Measurements from ENCODE around the gene CFAP54.
A peak's percentile ranks its signal among the peaks of the same experiment; 100 is the strongest.
"Not testable (repeated sequence)": the region's sequence is repeated elsewhere in the genome, so short reads cannot be mapped to it uniquely, and the experiment has no call there.

CFAP54 gene

DNA sequence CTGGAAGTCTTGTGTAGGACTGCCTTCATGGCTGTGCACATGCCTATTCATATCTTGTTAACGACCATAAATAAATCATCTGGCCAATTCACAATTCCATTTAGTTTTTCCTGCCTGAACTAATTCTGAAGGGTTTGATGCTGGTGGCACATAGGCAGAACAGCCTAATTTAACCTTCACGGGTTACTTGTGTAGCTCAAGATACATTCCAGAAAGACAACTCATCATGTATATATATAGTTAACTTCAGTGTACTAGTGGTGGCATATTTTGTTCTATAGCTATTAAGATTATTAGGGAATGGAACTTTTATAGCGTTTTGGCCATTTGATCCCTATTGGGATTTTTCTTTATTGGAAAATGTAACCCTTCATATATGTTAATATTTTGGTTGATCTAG lies 31.4 kb downstream of the CFAP54 start:
- DNase-seq, result no peak

DNA sequence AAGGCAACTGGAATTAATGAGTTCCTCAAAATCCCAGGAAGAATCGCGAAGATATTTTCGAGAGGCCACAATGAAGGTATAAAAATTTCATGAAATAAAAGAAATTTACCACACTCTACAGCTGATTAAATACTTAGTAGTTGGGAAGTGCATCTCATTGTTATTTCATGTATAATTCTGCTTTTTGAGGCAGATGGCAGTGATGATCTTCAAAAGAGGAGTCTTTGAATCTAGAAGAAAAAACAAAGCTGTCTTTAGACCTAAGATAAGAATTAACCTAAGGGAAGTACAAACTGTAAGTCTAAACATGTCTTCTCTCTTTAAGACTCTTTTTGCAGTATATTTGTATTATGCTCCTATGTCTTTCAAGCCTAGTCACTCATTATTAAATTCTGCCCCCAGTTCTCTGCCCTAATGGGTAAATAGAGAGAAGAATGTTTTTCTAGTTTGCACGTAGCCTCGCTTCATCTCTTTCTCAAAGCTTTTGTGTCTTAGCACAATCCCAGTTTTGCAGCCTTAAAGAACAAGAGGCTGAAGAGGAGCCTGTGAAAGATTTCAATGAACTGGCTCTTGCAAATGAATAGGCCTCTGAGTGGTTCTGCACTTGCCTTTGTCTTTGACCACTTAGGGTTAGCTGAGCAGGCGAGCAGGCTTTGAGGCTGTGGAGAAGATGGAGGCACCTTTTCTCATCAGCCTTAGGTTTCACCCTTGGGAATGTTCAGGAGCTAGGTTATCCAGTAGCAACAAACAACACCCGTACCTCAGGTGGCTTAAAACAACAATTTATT lies 32.7 kb downstream of the CFAP54 start:
- no peak for DNase-seq

DNA sequence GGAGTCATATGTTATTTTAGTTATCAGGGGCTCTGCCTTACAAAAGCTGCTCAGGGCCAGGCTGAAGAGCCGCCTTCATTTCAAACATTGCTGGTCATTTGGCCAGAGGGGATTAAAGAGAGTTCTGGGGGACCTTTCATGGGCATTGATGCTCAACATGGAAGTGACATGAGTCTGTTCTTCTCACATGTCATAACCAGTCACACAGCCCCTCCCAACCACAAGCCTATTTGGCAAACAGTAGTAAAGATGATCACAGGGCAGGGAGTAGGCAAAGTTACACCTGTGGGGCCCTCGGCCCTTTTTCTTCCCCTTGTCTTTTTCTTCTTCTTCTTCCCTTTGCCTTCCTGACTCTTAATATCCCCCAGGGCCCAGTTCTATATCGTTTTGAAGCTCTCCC lies 33.3 kb downstream of the CFAP54 start:
- no peak for DNase-seq

DNA sequence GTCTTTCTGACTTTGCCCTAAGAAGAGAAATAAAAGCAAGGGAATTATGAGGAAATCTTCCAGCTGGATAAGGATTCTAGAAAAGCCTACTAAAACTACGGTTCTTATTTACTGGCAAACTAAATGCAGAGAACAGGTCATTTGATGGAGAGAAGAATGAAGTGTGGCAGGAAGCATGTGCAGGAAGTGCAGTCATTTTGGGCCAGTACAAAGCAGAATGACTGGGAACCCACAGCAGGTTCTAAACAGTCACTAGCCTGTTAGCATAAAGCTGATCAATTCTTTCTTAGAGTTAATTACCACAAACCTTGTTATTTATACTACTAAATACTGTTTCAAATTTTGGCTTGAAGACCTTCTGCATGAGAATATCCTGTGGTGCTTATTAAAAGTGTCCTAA lies 36.7 kb downstream of the CFAP54 start:
- no peak for DNase-seq

DNA sequence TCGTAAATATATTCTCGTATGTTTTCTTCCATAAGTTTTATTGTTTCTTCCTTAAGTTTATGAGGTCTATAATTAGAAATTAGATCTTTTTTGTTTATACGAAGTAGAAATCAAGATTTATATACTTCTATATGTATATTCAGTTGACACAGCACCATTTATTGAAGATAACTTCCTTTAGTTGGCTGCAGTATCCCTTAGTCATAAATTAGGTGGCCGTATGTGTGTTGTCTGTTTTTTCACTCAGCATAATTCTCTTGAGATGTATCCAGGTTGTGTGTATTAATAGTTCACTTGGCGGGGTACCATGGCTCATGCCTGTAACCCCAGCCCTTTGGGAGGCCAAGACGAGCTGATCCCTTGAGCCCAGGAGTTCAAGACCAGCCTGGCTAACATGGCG lies 40.5 kb downstream of the CFAP54 start:
- DNase-seq, result no peak

DNA sequence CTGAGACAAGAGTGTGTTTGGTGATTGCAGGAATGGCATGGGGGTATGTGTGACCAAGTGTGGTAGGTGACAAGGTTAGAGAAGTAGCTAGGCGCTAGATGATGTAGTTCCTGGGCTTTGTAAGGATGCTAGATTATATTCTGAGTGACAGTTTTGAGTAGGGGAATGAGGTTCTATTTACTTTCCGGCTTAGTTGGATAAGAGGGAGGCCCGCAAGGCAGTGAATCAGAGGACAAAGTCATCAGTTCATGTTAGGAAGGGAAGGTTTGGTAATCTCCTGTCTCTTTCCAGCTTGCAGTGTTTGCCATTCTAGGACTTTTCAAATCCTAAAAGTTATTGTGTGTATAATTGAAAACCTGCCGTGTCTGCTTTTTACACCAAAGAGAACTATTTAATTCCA lies 45.0 kb downstream of the CFAP54 start:
- no peak for DNase-seq

DNA sequence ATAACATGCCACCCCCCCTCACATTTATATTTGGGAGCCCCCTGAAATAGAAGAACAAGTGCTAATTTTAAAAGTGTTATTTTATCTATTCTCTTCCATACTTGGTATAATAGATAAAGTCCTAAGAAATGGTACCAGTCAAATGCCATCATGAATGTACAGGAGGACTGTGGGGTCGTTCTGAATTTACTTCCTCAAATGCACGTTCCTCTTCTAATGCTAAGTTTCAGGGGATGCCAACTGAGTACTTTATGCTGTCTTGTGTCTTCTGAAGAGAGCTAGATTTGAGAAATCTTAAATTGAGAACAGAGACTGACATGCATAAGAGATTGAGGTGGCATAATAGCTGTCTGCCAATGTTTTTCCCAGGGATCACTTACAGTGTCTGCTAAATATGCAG lies 59.0 kb downstream of the CFAP54 start:
- no peak for DNase-seq

DNA sequence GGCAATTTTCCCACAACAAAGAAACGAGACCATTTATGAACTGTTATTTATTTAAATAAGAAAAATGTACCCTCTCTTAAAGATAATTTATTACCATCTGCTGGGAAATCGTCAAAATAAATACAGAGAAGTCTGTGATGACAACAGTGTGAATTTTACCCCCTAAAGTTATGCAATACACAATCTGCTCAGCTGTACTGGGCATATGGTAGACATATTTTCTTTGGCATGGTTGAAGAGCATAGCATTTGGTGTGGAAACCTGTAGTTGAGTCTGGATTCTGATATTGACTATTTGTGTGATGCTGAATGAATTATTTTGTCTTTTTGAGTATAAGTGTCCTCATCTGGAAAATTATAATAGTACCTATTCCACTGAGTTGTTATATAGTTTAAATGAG lies 60.0 kb downstream of the CFAP54 start:
- DNase-seq, result no peak

DNA sequence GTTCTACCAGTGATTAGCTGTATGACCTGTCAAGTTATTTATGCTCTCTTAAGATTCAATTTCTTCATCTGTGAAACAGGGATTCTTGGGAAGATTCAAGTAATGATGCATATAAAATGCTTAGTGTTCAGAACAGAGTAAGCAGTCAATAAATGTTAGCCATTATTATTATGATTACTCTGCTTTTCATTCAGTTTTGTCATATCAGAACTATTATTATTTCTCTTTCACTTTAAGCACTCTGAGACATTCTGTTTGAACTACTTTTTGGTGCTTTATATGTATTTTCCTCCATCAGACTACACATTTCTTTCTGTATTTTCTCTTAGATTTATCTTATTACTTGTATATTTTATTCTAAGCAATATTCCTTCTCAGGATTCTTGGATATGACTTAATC lies 81.2 kb downstream of the CFAP54 start:
- no peak for DNase-seq

DNA sequence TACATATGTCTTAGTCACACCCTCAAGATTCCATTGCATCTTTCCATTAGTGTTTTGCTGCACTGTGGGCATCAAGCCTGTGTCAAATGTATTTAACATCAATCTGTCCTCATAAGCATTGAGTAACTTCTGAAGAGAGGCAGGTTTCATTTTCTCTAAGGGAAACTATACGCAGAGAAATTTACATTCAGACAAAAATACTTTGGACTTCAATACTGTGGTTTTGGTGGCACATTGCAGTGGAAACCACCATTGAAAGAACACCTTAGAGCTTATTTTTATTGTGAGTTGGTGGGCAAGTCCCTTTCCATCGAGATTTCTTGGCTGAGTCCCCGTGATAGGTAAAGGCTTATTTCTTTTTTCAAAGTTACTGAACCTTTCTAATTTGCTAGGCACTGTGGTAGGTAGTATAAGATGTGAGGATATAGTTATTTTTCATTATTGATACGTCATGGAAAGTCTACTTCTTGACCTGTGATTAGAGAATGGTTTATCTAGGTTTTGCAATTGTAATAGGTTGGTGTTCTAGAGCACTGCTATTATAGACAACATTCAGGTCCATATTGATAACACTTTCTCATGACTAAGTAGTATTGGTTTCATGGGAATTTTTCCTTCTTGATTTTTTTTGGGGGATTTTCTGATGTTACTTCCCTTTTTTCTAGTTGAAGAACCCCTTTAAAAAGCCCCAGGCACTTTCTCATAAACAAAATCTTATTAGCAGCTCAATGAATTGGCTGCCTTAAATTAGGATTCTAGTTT lies 81.9 kb downstream of the CFAP54 start:
- DNase-seq, result no peak

DNA sequence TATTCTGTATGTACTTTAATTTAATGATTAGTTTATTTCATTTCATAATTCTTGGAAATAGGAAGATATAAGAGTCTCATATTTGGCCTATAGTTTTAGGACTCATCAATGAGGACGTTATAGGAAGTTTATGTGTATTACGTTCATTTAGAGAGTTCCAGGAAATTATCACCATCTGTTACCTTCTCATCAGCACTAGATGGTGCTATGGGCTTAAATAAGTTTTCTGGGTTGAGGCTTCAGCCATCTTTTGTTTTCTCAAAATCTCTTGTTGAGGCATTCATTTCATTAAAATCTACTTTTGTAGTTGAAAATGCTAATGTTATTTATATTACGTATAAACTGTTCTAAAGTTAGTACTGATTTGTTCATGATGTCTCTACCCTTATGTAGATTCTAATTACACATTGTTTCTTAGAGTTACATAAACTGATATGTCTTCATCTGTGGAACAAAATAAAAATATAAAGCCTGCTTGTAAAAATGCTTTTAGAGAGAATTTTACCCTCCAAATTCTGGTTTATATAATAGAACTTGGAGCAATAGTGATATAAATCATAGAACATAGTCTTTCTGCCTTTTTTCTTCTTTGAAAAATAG lies 89.2 kb downstream of the CFAP54 start:
- peak; percentile 70 for DNase-seq

DNA sequence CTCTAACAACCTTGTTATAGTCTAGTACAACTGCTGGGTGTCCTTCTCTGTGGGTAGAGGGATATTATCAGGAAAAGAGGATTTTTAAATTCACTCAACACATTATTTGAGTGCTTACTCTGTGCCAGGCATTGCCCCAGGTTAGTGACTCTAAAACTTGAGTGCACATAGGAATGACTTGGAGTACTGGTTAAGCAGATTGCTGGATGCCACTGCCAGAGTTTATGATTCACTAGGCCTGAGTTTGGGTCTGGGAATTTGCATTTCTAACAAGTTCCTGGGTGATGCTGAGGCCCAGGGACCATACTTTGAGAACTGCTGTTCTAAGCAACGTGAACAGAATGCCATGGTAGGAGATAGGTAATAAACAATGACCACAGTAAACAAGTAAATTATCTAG lies 96.6 kb downstream of the CFAP54 start:
- DNase-seq, result no peak

DNA sequence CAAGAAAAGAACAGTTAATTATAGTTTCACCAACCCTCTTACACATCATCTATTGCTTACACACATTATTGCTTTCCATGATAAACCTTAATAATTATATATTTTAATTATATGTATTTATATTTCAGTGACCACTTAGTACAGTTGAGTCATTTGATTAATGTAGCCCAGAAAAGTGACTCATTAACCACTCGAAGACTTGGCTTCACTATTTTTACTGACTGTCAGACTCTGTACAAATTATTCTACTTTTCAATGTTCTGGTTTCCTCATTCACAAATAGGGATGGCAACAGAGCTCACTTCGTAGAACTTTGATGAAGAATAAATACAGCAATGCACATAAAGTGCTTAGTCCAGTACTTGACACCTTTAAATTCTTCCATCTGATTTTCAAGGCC lies 98.3 kb downstream of the CFAP54 start:
- DNase-seq, result no peak

DNA sequence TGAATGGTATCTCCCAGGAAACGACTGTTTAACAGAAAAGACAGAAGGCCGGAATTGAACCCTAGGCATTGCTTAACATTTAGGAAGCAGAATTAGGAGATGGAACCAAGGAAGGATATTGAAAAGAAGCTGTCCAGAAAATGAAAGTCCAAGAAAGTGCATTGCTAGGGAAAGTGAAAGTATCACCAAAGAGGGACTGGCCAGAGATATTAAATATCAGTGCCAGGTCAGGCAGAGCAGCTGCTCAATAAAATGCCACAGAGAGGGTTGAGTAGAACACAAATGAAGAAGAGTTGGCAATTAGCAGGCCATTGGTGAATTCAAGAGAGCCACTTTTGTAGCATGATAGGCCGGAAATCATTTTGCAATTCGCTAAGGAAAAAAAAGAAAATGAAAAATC lies 101.6 kb downstream of the CFAP54 start:
- no peak for DNase-seq

DNA sequence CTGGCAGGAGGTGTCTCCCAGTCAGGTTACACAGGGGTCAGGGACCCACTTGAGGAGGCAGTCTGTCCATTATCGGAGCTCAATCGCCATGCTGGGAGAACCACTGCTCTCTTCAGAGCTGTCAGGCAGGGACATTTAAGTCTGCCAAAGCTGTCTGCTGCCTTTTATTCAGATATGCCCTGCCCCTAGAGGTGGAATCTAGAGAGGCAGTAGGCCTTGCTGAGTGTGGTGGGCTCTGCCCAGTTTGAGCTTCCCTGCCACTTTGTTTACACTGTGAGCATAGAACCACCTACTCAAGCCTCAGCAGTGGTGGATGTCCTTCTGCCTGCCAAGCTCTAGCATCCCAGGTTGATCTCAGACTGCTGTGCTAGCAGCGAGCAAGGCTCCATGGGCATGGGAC lies 115.0 kb downstream of the CFAP54 start:
- DNase-seq, result not testable (repeated sequence)

DNA sequence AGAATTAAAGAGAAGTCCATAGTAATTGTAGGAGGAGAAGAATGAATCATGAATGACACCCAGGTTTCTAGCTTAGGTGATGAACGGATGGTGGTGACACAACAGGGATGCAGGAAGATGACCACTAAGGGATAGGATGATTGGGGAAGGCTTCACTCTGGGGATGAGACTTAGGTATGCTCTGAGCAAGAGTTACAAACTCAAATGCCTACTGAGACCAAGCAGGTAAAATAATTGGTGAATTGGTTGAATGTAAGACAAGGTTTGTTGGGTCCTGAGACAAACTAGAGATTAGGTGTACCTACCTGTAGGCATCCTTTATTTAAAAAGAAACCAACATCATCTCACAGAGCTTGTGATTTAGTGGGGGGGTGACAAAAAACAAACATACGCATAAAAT lies 116.3 kb downstream of the CFAP54 start:
- DNase-seq, result no peak

DNA sequence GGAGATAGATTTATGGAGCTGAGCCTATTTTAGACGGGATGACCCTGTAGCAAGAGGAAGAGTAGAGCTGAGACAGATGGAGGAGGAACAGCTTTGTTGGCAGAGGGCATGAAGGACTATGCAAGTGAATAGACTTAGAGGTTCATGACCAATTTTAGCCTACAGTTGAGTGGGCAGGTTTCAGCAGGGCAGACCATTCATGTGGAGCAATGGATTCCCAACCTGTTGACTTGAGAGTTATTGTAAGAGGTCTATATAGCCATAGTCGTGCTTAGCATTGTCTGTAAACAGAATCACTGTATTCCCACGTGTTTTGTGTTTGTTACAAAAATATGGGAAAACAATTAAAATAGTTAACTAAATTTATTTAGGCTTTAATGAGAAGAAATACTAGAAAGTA lies 116.8 kb downstream of the CFAP54 start:
- DNase-seq, result no peak

DNA sequence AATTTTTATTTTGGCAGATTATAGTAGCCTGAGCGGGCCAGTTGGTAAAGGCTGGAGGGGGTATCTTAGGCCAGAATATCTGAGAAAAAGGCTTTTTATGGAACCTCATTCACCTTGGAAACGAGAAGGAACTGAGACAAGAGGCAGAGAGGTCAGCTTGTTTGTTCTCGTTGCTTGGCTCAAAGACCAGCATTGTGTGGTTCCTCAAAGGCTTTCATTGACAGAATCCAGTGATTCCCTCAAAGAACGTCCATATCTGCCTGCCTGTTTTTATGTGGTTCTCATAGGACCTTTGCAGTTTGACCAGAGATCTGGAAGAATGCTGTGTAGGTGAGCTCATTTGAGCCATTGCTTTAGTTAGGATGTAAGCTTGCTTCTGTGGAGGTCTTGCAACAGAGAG lies 117.3 kb downstream of the CFAP54 start:
- no peak for DNase-seq

DNA sequence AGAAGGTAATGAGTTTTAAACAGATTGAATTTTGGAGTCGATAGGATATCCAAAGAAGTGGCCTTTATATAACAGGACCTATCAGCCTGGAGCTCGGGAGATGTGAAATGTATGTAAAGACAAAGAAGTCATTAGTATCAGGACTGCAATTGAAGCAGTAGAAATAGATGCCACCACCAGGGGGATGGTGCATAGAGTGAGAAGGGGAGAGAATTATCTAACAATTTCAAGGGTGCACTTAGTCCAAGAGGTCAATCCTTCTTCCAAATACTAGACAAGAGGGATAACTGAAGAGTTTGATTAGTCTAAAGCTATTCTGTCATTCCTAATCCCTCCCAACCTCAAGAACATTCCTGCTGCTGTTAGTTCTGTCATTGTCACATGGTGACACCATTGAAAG lies 127.8 kb downstream of the CFAP54 start:
- DNase-seq, result no peak

DNA sequence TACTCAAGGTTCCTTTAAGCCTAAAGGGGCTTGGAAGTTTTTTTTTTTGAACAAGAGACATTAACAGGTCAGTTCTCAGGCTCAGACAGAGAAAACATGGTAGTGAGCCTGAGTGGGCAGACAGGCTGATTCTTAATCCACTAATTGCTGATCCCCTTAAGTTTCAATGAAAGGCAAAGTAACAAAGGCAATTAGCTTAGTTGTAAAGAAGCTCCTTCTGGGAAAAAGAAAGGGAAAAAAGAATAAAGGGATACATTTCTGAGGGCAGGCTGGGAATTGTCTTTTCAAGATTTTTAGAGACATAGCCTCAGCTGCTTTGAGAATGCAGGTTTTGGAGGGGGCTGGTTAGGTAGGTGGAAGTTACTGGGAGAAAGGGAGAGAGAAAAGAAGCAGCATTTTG lies 133.8 kb downstream of the CFAP54 start:
- DNase-seq, result no peak

DNA sequence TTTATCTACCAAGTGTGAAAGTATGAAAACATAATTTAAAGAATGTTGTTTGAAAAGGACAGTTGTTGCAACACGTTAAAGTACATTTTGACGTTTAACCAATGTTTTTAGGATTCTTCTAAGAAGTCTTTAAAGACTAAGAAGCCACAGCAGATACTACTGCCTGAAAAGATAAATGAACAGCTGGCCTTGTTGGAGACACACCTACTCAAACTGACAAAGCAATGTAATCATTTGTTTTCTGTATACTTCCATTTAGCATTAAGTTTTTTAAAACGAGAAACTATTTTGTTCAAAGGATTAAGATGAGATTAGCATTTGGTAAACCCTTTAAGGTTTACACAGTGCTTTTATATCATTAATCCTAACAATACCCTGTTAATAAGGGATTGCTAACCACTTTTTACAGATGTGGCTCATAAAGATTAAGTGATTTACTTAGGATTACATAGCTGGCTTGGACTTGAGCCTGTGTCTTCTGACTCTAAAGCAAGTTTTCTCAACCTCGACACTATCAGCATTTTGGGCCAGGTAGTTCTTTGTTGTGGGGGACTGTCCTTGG lies 134.4 kb downstream of the CFAP54 start:
- no peak for DNase-seq

DNA sequence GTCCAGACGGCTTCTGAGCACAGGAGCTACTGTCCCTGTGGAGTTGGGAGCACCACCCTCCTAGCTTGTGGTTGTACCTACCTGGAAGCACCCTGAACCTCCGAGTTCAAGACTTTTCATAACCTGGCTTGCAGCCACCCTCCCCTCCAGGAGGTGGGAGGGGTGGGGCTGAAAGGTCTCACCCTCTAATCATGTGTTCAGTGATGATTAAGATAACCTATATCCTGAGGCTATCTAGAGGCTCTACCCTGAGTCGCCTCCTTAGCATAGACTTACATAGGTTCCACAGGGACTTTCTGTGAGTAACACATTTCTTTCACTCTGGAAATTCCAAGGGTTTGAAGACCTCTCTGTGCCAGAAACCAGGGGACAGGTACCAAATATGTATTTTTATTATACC lies 146.5 kb downstream of the CFAP54 start:
- no peak for DNase-seq

DNA sequence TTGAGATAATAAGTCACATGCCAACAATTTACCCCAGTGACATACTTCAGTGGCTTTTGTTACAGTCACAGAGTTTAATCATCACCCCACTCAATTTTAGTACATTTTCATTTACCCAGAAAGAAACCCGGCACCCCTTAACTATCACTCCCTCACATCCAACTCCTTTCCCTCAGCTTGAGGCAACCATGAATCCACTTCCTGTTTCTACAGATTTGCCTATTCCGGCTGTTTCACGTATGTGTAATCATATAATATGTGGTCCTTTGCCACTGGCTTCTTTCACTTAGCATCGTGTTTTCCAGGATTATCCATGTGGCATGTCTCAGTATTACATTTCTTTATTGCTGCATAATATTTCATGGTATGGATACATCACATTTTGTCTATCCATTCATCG lies 147.5 kb downstream of the CFAP54 start:
- no peak for DNase-seq

DNA sequence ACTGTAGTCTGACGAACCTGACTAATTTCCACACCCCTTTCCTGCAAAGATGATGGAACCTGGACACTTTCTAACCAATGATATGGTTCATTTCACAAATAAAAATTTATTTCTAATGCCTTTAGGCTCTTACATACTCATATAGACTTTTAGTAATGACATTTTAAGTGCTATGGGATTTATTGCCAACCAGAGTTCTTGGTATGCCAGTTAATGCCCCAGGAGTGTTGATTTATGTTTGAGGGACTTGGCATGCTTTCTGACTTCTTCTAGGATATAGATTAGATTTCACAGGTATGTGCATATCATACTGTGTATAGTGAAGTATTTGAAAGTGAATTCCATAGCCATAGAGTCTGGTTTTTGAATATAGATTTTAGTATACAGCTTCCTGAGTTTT lies 159.5 kb downstream of the CFAP54 start:
- DNase-seq, result no peak

All from CD4-positive, alpha-beta T cell treated with Interleukin-17A for 1 hour (primary cell).